ENCODE results near the gene CD22. TPM values are rescaled to one million over a fixed set of nuclear protein-coding genes. Genes with fewer than 3 reads are reported as not detected.

The CD22 gene
- total RNA-seq, 1 donor from 2014 or later, result 4.0 TPM

GRCh38 chr19:35291259-35291658 lies 37.7 kb upstream of the CD22 start:
- no peaks in the 10 kb centered on the region for H3K36me3 Mint-ChIP-seq (ENCODE audit: low read depth)
- no peaks in the 10 kb centered on the region for H3K9me3 Mint-ChIP-seq
- H3K4me3 Mint-ChIP-seq (ENCODE audit: low read depth), result no peak overlapping the region
- intact Hi-C loops (cut with micrococcal nuclease), result no loop called here
- H3K27ac Mint-ChIP-seq, result no peak overlapping the region
- H3K4me1 Mint-ChIP-seq (ENCODE audit: low read depth), result no peaks in the 10 kb centered on the region
- DNase-seq (ENCODE audit: low spot score), result no peak
- H3K27me3 Mint-ChIP-seq (ENCODE audit: low read depth), result peaks cover 2% of the 10 kb centered on the region

GRCh38 chr19:35291916-35292315 lies 37.1 kb upstream of the CD22 start, which contains the start of gene MAG:
Gene MAG (plus strand): TSS chr19:35292161. CDS start chr19:35295409, 3,248 bp downstream.
- DNase-seq (ENCODE audit: low spot score), result no peak
- H3K4me1 Mint-ChIP-seq (ENCODE audit: low read depth), result no peaks in the 10 kb centered on the region
- no peak within 1 kb of the TSS for H3K4me3 Mint-ChIP-seq (ENCODE audit: low read depth)
- no peak within 1 kb of the TSS for H3K27ac Mint-ChIP-seq
- H3K9me3 Mint-ChIP-seq, result no peaks in the 10 kb centered on the region
- H3K36me3 Mint-ChIP-seq (ENCODE audit: low read depth), result no peaks in the 10 kb centered on the region
- intact Hi-C loops (cut with micrococcal nuclease), result no loop called here
- H3K27me3 Mint-ChIP-seq (ENCODE audit: low read depth), result peaks cover 2% of the 10 kb centered on the region

- Mint-ChIP-seq H3K27ac (no peak overlapping the region), H3K4me1 (ENCODE audit: low read depth) (no peaks in the 10 kb centered on the region), H3K27me3 (ENCODE audit: low read depth) (peaks cover 2% of the 10 kb centered on the region), H3K36me3 (ENCODE audit: low read depth) (no peaks in the 10 kb centered on the region), H3K4me3 (ENCODE audit: low read depth) (no peak overlapping the region), H3K9me3 (no peaks in the 10 kb centered on the region)
- no peak for DNase-seq (ENCODE audit: low spot score)
- intact Hi-C loops (cut with micrococcal nuclease), result no loop called here
Measured at GRCh38 chr19:35292421-35293362, 36.3 kb upstream of the CD22 start.

GRCh38 chr19:35293363-35293739 lies 35.6 kb upstream of the CD22 start:
- H3K9me3 Mint-ChIP-seq, result no peaks in the 10 kb centered on the region
- intact Hi-C loops (cut with micrococcal nuclease), result no loop called here
- no peak overlapping the region for H3K4me3 Mint-ChIP-seq (ENCODE audit: low read depth)
- DNase-seq (ENCODE audit: low spot score), result no peak
- H3K27ac Mint-ChIP-seq, result no peak overlapping the region
- H3K36me3 Mint-ChIP-seq (ENCODE audit: low read depth), result no peaks in the 10 kb centered on the region
- no peaks in the 10 kb centered on the region for H3K4me1 Mint-ChIP-seq (ENCODE audit: low read depth)
- peaks cover 2% of the 10 kb centered on the region for H3K27me3 Mint-ChIP-seq (ENCODE audit: low read depth)

- no peak overlapping the region for H3K27ac Mint-ChIP-seq
- H3K27me3 Mint-ChIP-seq (ENCODE audit: low read depth), result peaks cover 2% of the 10 kb centered on the region
- DNase-seq (ENCODE audit: low spot score), result no peak
- no peaks in the 10 kb centered on the region for H3K36me3 Mint-ChIP-seq (ENCODE audit: low read depth)
- intact Hi-C loops (cut with micrococcal nuclease), result no loop called here
- H3K9me3 Mint-ChIP-seq, result no peaks in the 10 kb centered on the region
- H3K4me3 Mint-ChIP-seq (ENCODE audit: low read depth), result no peak overlapping the region
- H3K4me1 Mint-ChIP-seq (ENCODE audit: low read depth), result no peaks in the 10 kb centered on the region
Measured at GRCh38 chr19:35293808-35294207, 35.2 kb upstream of the CD22 start.

- Mint-ChIP-seq H3K9me3 (no peaks in the 10 kb centered on the region), H3K4me3 (ENCODE audit: low read depth) (no peak overlapping the region), H3K27me3 (ENCODE audit: low read depth) (peaks cover 2% of the 10 kb centered on the region), H3K27ac (no peak overlapping the region), H3K4me1 (ENCODE audit: low read depth) (no peaks in the 10 kb centered on the region), H3K36me3 (ENCODE audit: low read depth) (no peaks in the 10 kb centered on the region)
- intact Hi-C loops (cut with micrococcal nuclease), result no loop called here
- DNase-seq (ENCODE audit: low spot score), result no peak
Measured at GRCh38 chr19:35294328-35294727, 34.7 kb upstream of the CD22 start.

GRCh38 chr19:35294859-35295791 lies 33.9 kb upstream of the CD22 start:
- H3K4me3 Mint-ChIP-seq (ENCODE audit: low read depth), result no peak overlapping the region

GRCh38 chr19:35295792-35296462 lies 33.1 kb upstream of the CD22 start:
- intact Hi-C loops (cut with micrococcal nuclease), result no loop called here
- Mint-ChIP-seq H3K4me1 (ENCODE audit: low read depth) (no peaks in the 10 kb centered on the region), H3K36me3 (ENCODE audit: low read depth) (no peaks in the 10 kb centered on the region), H3K27ac (no peak overlapping the region), H3K27me3 (ENCODE audit: low read depth) (peaks cover 2% of the 10 kb centered on the region), H3K4me3 (ENCODE audit: low read depth) (no peak overlapping the region), H3K9me3 (no peaks in the 10 kb centered on the region)
- DNase-seq (ENCODE audit: low spot score), result no peak

More at GRCh38 chr19:35294859-35295791, 33.9 kb upstream of the CD22 start:
- DNase-seq (ENCODE audit: low spot score), result no peak
- H3K36me3 Mint-ChIP-seq (ENCODE audit: low read depth), result no peaks in the 10 kb centered on the region
- H3K27ac Mint-ChIP-seq, result no peak overlapping the region
- intact Hi-C loops (cut with micrococcal nuclease), result no loop called here
- H3K9me3 Mint-ChIP-seq, result no peaks in the 10 kb centered on the region
- no peaks in the 10 kb centered on the region for H3K4me1 Mint-ChIP-seq (ENCODE audit: low read depth)
- H3K27me3 Mint-ChIP-seq (ENCODE audit: low read depth), result peaks cover 2% of the 10 kb centered on the region

GRCh38 chr19:35296644-35297514 lies 32.1 kb upstream of the CD22 start:
- Mint-ChIP-seq H3K4me1 (ENCODE audit: low read depth) (no peaks in the 10 kb centered on the region), H3K9me3 (no peaks in the 10 kb centered on the region), H3K27ac (no peak overlapping the region), H3K27me3 (ENCODE audit: low read depth) (peaks cover 2% of the 10 kb centered on the region), H3K36me3 (ENCODE audit: low read depth) (no peaks in the 10 kb centered on the region), H3K4me3 (ENCODE audit: low read depth) (no peak overlapping the region)
- no peak for DNase-seq (ENCODE audit: low spot score)
- intact Hi-C loops (cut with micrococcal nuclease), result no loop called here

GRCh38 chr19:35297515-35297848 lies 31.5 kb upstream of the CD22 start:
- intact Hi-C loops (cut with micrococcal nuclease), result no loop called here
- Mint-ChIP-seq H3K36me3 (ENCODE audit: low read depth) (no peaks in the 10 kb centered on the region), H3K27ac (no peak overlapping the region), H3K4me1 (ENCODE audit: low read depth) (no peaks in the 10 kb centered on the region), H3K4me3 (ENCODE audit: low read depth) (no peak overlapping the region), H3K27me3 (ENCODE audit: low read depth) (peaks cover 2% of the 10 kb centered on the region), H3K9me3 (no peaks in the 10 kb centered on the region)
- no peak for DNase-seq (ENCODE audit: low spot score)

GRCh38 chr19:35297922-35298321 lies 31.1 kb upstream of the CD22 start:
- H3K4me1 Mint-ChIP-seq (ENCODE audit: low read depth), result no peaks in the 10 kb centered on the region
- H3K4me3 Mint-ChIP-seq (ENCODE audit: low read depth), result no peak overlapping the region
- peaks cover 2% of the 10 kb centered on the region for H3K27me3 Mint-ChIP-seq (ENCODE audit: low read depth)
- no peak overlapping the region for H3K27ac Mint-ChIP-seq
- intact Hi-C loops (cut with micrococcal nuclease), result no loop called here
- no peaks in the 10 kb centered on the region for H3K9me3 Mint-ChIP-seq
- no peaks in the 10 kb centered on the region for H3K36me3 Mint-ChIP-seq (ENCODE audit: low read depth)
- no peak for DNase-seq (ENCODE audit: low spot score)

GRCh38 chr19:35298561-35298972 lies 30.4 kb upstream of the CD22 start:
- intact Hi-C loops (cut with micrococcal nuclease), result no loop called here
- Mint-ChIP-seq H3K4me3 (ENCODE audit: low read depth) (no peak overlapping the region), H3K4me1 (ENCODE audit: low read depth) (no peaks in the 10 kb centered on the region), H3K27ac (no peak overlapping the region), H3K27me3 (ENCODE audit: low read depth) (peaks cover 2% of the 10 kb centered on the region), H3K9me3 (no peaks in the 10 kb centered on the region), H3K36me3 (ENCODE audit: low read depth) (no peaks in the 10 kb centered on the region)
- no peak for DNase-seq (ENCODE audit: low spot score)
